ENCODE results near the gene TPM1. TPM values are rescaled to one million over a fixed set of nuclear protein-coding genes. Genes with fewer than 3 reads are reported as not detected.
"Not testable (repeated sequence)": the region's sequence is repeated elsewhere in the genome, so short reads cannot be mapped to it uniquely, and the experiment has no call there.

Gene TPM1
- total RNA-seq (100 to 1,000 TPM; 191 to 469 TPM), polyA plus RNA-seq (100 to 1,000 TPM; 118 to 194 TPM)
- long read RNA-seq, donor 1, transcript TPM1-206 (9 exons, 1,717 nt) = major isoform, 74 of 340 reads
- long read RNA-seq, donor 1, transcript TPM1-220 (9 exons, 977 nt) = minor isoform, 13 of 340 reads
- long read RNA-seq, donor 1, transcript TPM1-207 (10 exons, 1,049 nt) = minor isoform, 20 of 340 reads
- long read RNA-seq, donor 1, transcript TPM1-208 (8 exons, 943 nt) = minor isoform, 34 of 340 reads
- long read RNA-seq, donor 1, partial matches to known transcripts = 140 of 340 reads
- long read RNA-seq, donor 1, other reads (novel, unspliced or antisense) = 31 of 340 reads
- long read RNA-seq, donor 2, transcript TPM1-206 (9 exons, 1,717 nt) = major isoform, 25 of 111 reads
- long read RNA-seq, donor 2, transcript TPM1-208 (8 exons, 943 nt) = minor isoform, 9 of 111 reads
- long read RNA-seq, donor 2, partial matches to known transcripts = 59 of 111 reads
- long read RNA-seq, donor 2, other reads (novel, unspliced or antisense) = 7 of 111 reads
- long read RNA-seq, donor 3, transcript TPM1-206 (9 exons, 1,717 nt) = major isoform, 20 of 130 reads
- long read RNA-seq, donor 3, transcript TPM1-220 (9 exons, 977 nt) = minor isoform, 5 of 130 reads
- long read RNA-seq, donor 3, transcript TPM1-208 (8 exons, 943 nt) = minor isoform, 15 of 130 reads
- long read RNA-seq, donor 3, transcript TPM1-201 (9 exons, 1,670 nt) = minor isoform, 5 of 130 reads
- long read RNA-seq, donor 3, partial matches to known transcripts = 62 of 130 reads
- long read RNA-seq, donor 3, other reads (novel, unspliced or antisense) = 6 of 130 reads
- long read RNA-seq, donor 4, transcript TPM1-206 (9 exons, 1,717 nt) = major isoform, 24 of 152 reads
- long read RNA-seq, donor 4, transcript TPM1-207 (10 exons, 1,049 nt) = minor isoform, 9 of 152 reads
- long read RNA-seq, donor 4, transcript TPM1-208 (8 exons, 943 nt) = minor isoform, 11 of 152 reads
- long read RNA-seq, donor 4, partial matches to known transcripts = 95 of 152 reads
- long read RNA-seq, donor 4, other reads (novel, unspliced or antisense) = 0 of 152 reads
- long read RNA-seq, donor 5, transcript TPM1-219 (9 exons, 933 nt) = minor isoform, 9 of 298 reads
- long read RNA-seq, donor 5, transcript TPM1-206 (9 exons, 1,717 nt) = major isoform, 61 of 298 reads
- long read RNA-seq, donor 5, transcript TPM1-208 (8 exons, 943 nt) = minor isoform, 28 of 298 reads
- long read RNA-seq, donor 5, transcript TPM1-220 (9 exons, 977 nt) = minor isoform, 17 of 298 reads
- long read RNA-seq, donor 5, partial matches to known transcripts = 134 of 298 reads
- long read RNA-seq, donor 5, other reads (novel, unspliced or antisense) = 30 of 298 reads

GRCh38 chr15:63041974-63042876 lies at the start of gene TPM1:
Gene TPM1 (plus strand): TSS chr15:63042747. CDS start chr15:63042830, 83 bp downstream.
- Histone ChIP-seq H3K9ac (ENCODE audit: insufficient read depth in 1 of 2, low read length in 2 of 2) (peak within 1 kb of the TSS; percentile 67 to 75), H3K4me3 (peak within 1 kb of the TSS; percentile 69), H3K27me3 (ENCODE audit: control insufficient read depth in 3 of 3, insufficient read depth in 3 of 3, low read length in 2 of 3) (no peaks in the 10 kb centered on the region), H3K9me3 (ENCODE audit: control insufficient read depth in 4 of 4, insufficient read depth in 3 of 4, low read length in 3 of 4) (no peaks in the 10 kb centered on the region), H3K4me1 (ENCODE audit: control insufficient read depth in 5 of 5, insufficient read depth in 5 of 5, low read length in 5 of 5) (peaks cover 0 to 34% (median 14%) of the 10 kb centered on the region in 5 donors), H3K36me3 (ENCODE audit: control insufficient read depth in 4 of 4, insufficient read depth in 4 of 4, low read length in 4 of 4) (peaks cover 0 to 9% (median 6%) of the 10 kb centered on the region in 4 donors), H3K27ac (ENCODE audit: low read depth in 1 of 2, low read length in 1 of 2) (peak within 1 kb of the TSS; percentile 71 to 99)
- ATAC-seq (ENCODE audit: insufficient read depth, low FRiP score) (peak; percentile 63), DNase-seq (peak; percentile 92 to 95 (median 94))
- WGBS, 2 donors = 2% methylated on average over 79 to 84 of the region's 84 CpGs
- TF ChIP-seq CTCF (IDR thresholded peaks at IDR 0.05; ENCODE audit: control extremely low read depth, extremely low read depth) = no peak

- Histone ChIP-seq H3K27me3 (ENCODE audit: control insufficient read depth in 3 of 3, insufficient read depth in 3 of 3, low read length in 2 of 3) (no peaks in the 10 kb centered on the region), H3K4me3 (no peak overlapping the region), H3K4me1 (ENCODE audit: control insufficient read depth in 5 of 5, insufficient read depth in 5 of 5, low read length in 5 of 5) (no peaks in the 10 kb centered on the region), H3K9me3 (ENCODE audit: control insufficient read depth in 4 of 4, insufficient read depth in 3 of 4, low read length in 3 of 4) (no peaks in the 10 kb centered on the region), H3K9ac (ENCODE audit: insufficient read depth in 1 of 2, low read length in 2 of 2) (no peak overlapping the region), H3K36me3 (ENCODE audit: control insufficient read depth in 4 of 4, insufficient read depth in 4 of 4, low read length in 4 of 4) (no peaks in the 10 kb centered on the region), H3K27ac (ENCODE audit: low read depth in 1 of 2, low read length in 1 of 2) (no peak overlapping the region)
- WGBS, 2 donors = 90 to 94% methylated on average over 7 of the region's 7 CpGs
- DNase-seq (no peak), ATAC-seq (ENCODE audit: insufficient read depth, low FRiP score) (no peak)
- no peak for TF ChIP-seq CTCF (IDR thresholded peaks at IDR 0.05; ENCODE audit: control extremely low read depth, extremely low read depth)
These were observed 49.5 kb upstream of the TPM1 start for GRCh38 chr15:62993066-62993465.

- H3K27ac ChIP-seq (ENCODE audit: low read depth in 1 of 2, low read length in 1 of 2); ATAC-seq (ENCODE audit: insufficient read depth, low FRiP score); H3K9me3 ChIP-seq (ENCODE audit: control insufficient read depth in 4 of 4, insufficient read depth in 3 of 4, low read length in 3 of 4); DNase-seq; H3K4me1 ChIP-seq (ENCODE audit: control insufficient read depth in 5 of 5, insufficient read depth in 5 of 5, low read length in 5 of 5); H3K27me3 ChIP-seq (ENCODE audit: control insufficient read depth in 3 of 3, insufficient read depth in 3 of 3, low read length in 2 of 3); H3K4me3 ChIP-seq; H3K9ac ChIP-seq (ENCODE audit: insufficient read depth in 1 of 2, low read length in 2 of 2); H3K36me3 ChIP-seq (ENCODE audit: control insufficient read depth in 4 of 4, insufficient read depth in 4 of 4, low read length in 4 of 4): not testable (repeated sequence)
- WGBS, 2 donors = 95 to 99% methylated on average over 4 of the region's 4 CpGs
These were observed 48.9 kb upstream of the TPM1 start for GRCh38 chr15:62993632-62994031.

Data from lung (tissue), 16 donors.